ENCODE results near the gene RBFOX2. TPM values are rescaled to one million over a fixed set of nuclear protein-coding genes. Genes with fewer than 3 reads are reported as not detected.

The RBFOX2 gene
- total and polyA plus RNA-seq, 4 donors, result 14.2 to 53.6 (median 25.6) TPM

GRCh38 chr22:36075230-36075629, 46.6 kb upstream of the RBFOX2 start:
- Histone ChIP-seq H3K4me1 (ENCODE audit: control insufficient read depth in 4 of 4, insufficient read depth in 4 of 4, low read length in 3 of 4) (no peaks in the 10 kb centered on the region), H3K9ac (ENCODE audit: low read depth in 1 of 2, low read length in 2 of 2) (no peak overlapping the region), H3K9me3 (ENCODE audit: control insufficient read depth in 4 of 4, low read length in 3 of 4) (no peaks in the 10 kb centered on the region), H3K4me3 (ENCODE audit: low read depth in 1 of 3, low read length in 3 of 3) (no peak overlapping the region), H3K27me3 (ENCODE audit: control insufficient read depth in 4 of 4, insufficient read depth in 4 of 4, low read length in 3 of 4) (no peaks in the 10 kb centered on the region), H3K36me3 (ENCODE audit: control insufficient read depth in 4 of 4, insufficient read depth in 3 of 4, low read depth in 1 of 4, low read length in 3 of 4) (no peaks in the 10 kb centered on the region), H3K27ac (ENCODE audit: low read depth in 1 of 2, low read length in 2 of 2) (no peak overlapping the region)
- no peak for DNase-seq (ENCODE audit: low spot score)
- TF ChIP-seq NR2F2 (IDR thresholded peaks at IDR 0.05) (no peak), FOXA1 (IDR thresholded peaks at IDR 0.05) (no peak), FOXA2 (IDR thresholded peaks at IDR 0.05) (no peak), ZBTB33 (IDR thresholded peaks at IDR 0.05) (no peak), GABPA (IDR thresholded peaks at IDR 0.05 in 1 of 2, conservative IDR thresholded peaks at IDR 0.05 in 1 of 2) (no peak), HNF4G (IDR thresholded peaks at IDR 0.05) (no peak), HNF4A (conservative IDR thresholded peaks at IDR 0.05) (no peak), YY1 (IDR thresholded peaks at IDR 0.05) (no peak), TAF1 (conservative IDR thresholded peaks at IDR 0.05) (no peak), SP1 (IDR thresholded peaks at IDR 0.05) (no peak), RXRA (IDR thresholded peaks at IDR 0.05) (no peak), JUND (IDR thresholded peaks at IDR 0.05) (no peak), RAD21 (IDR thresholded peaks at IDR 0.05) (no peak), MAX (IDR thresholded peaks at IDR 0.05) (no peak), EGR1 (IDR thresholded peaks at IDR 0.05; ENCODE audit: low read depth in 2 of 2) (no peak)
- TF ChIP-seq, protein P1, sequence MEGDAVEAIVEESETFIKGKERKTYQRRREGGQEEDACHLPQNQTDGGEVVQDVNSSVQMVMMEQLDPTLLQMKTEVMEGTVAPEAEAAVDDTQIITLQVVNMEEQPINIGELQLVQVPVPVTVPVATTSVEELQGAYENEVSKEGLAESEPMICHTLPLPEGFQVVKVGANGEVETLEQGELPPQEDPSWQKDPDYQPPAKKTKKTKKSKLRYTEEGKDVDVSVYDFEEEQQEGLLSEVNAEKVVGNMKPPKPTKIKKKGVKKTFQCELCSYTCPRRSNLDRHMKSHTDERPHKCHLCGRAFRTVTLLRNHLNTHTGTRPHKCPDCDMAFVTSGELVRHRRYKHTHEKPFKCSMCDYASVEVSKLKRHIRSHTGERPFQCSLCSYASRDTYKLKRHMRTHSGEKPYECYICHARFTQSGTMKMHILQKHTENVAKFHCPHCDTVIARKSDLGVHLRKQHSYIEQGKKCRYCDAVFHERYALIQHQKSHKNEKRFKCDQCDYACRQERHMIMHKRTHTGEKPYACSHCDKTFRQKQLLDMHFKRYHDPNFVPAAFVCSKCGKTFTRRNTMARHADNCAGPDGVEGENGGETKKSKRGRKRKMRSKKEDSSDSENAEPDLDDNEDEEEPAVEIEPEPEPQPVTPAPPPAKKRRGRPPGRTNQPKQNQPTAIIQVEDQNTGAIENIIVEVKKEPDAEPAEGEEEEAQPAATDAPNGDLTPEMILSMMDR (IDR thresholded peaks at IDR 0.05; ENCODE audit: low read depth, low read length, missing input control), result no peak
- TF ChIP-seq, protein P2, sequence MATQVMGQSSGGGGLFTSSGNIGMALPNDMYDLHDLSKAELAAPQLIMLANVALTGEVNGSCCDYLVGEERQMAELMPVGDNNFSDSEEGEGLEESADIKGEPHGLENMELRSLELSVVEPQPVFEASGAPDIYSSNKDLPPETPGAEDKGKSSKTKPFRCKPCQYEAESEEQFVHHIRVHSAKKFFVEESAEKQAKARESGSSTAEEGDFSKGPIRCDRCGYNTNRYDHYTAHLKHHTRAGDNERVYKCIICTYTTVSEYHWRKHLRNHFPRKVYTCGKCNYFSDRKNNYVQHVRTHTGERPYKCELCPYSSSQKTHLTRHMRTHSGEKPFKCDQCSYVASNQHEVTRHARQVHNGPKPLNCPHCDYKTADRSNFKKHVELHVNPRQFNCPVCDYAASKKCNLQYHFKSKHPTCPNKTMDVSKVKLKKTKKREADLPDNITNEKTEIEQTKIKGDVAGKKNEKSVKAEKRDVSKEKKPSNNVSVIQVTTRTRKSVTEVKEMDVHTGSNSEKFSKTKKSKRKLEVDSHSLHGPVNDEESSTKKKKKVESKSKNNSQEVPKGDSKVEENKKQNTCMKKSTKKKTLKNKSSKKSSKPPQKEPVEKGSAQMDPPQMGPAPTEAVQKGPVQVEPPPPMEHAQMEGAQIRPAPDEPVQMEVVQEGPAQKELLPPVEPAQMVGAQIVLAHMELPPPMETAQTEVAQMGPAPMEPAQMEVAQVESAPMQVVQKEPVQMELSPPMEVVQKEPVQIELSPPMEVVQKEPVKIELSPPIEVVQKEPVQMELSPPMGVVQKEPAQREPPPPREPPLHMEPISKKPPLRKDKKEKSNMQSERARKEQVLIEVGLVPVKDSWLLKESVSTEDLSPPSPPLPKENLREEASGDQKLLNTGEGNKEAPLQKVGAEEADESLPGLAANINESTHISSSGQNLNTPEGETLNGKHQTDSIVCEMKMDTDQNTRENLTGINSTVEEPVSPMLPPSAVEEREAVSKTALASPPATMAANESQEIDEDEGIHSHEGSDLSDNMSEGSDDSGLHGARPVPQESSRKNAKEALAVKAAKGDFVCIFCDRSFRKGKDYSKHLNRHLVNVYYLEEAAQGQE (IDR thresholded peaks at IDR 0.05), result no peak
- 93% methylated on average over 5 of the region's 5 CpGs for WGBS

DNA sequence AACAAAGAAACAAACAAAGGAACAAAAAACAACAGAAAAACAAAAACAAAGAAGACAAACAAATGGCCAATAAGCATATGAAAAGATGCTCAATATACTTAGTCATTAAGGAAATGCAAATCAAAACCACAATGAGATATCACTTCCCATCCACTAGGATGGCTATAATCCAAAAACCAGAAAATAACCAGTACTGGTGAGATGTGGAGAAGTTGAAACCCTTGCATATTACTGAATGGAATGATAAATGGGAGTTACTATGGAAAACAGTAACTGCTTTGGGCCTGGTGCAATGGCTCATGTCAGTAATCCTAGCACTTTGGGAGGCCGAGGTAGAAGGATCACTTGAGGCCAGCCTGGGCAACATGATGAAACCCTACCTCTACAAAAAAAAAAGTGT, 44.9 kb upstream of the RBFOX2 start:
- no peaks in the 10 kb centered on the region for H3K27me3 ChIP-seq (ENCODE audit: control insufficient read depth in 4 of 4, insufficient read depth in 4 of 4, low read length in 3 of 4)
- no peaks in the 10 kb centered on the region for H3K36me3 ChIP-seq (ENCODE audit: control insufficient read depth in 4 of 4, insufficient read depth in 3 of 4, low read depth in 1 of 4, low read length in 3 of 4)
- H3K27ac ChIP-seq (ENCODE audit: low read depth in 1 of 2, low read length in 2 of 2), result no peak overlapping the region
- 93% methylated on average over 1 of the region's 1 CpG for WGBS
- TF ChIP-seq RXRA (IDR thresholded peaks at IDR 0.05) (no peak), FOXA2 (IDR thresholded peaks at IDR 0.05) (no peak), TAF1 (conservative IDR thresholded peaks at IDR 0.05) (no peak), JUND (IDR thresholded peaks at IDR 0.05) (no peak), HNF4G (IDR thresholded peaks at IDR 0.05) (no peak), YY1 (IDR thresholded peaks at IDR 0.05) (no peak), MAX (IDR thresholded peaks at IDR 0.05) (no peak), HNF4A (conservative IDR thresholded peaks at IDR 0.05) (no peak), NR2F2 (IDR thresholded peaks at IDR 0.05) (no peak), ZBTB33 (IDR thresholded peaks at IDR 0.05) (no peak)
- TF ChIP-seq, protein P2 (IDR thresholded peaks at IDR 0.05), result no peak
- TF ChIP-seq, protein P3, sequence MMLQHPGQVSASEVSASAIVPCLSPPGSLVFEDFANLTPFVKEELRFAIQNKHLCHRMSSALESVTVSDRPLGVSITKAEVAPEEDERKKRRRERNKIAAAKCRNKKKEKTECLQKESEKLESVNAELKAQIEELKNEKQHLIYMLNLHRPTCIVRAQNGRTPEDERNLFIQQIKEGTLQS (IDR thresholded peaks at IDR 0.05), result no peak
- H3K9ac ChIP-seq (ENCODE audit: low read depth in 1 of 2, low read length in 2 of 2), result no peak overlapping the region
- DNase-seq (ENCODE audit: low spot score), result no peak
- no peak overlapping the region for H3K4me3 ChIP-seq (ENCODE audit: low read depth in 1 of 3, low read length in 3 of 3)
- H3K9me3 ChIP-seq (ENCODE audit: control insufficient read depth in 4 of 4, low read length in 3 of 4), result no peaks in the 10 kb centered on the region
- no peaks in the 10 kb centered on the region for H3K4me1 ChIP-seq (ENCODE audit: control insufficient read depth in 4 of 4, insufficient read depth in 4 of 4, low read length in 3 of 4)
